ENCODE data around the gene C1QTNF12. TPM values are rescaled to one million over a fixed set of nuclear protein-coding genes. Genes with fewer than 3 reads are reported as not detected.

C1QTNF12 gene
- polyA plus RNA-seq, 1 experiment = 0.21 TPM

DNA sequence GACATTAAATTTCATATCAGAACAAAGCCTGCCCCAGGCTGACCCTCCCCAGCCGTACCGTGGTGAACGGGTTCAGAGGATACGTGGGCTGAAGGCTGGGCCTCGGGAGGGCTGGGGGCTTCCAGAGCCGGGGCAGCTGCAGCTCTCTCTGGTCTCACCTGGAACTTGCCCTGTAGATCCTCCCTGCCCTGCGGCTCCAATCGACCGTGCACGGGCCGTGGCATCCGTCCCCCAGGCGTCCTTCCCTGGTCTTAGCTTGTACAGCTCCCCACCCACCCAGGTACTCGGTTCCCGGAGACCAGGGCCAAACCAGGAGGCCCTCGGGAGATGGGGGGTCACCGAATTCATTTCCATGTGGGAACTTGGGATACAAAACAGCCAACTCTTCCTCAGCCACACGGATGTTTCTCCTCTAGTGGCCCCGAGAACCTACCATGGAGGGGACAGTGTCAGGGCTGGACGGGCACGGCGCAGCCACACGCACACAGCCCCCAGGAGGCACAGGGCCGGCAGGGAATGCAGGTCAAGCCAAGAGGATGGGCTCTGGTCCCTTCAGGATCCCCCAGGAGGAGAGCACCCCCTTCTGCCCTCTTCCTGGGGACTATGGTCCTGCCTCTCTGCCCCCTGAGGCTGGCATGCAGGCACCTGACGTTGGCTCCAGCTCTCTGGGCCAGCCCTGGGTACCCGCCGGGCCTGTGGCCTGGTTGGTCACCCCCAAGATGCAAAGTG lies 11.3 kb downstream of the C1QTNF12 start:
- H3K27me3 ChIP-seq (ENCODE audit: control insufficient read depth, insufficient read depth, low read length) = no peaks in the 10 kb centered on the region
- no peak overlapping the region for H3K4me3 ChIP-seq (ENCODE audit: low read depth, low read length)
- TF ChIP-seq, protein P1, sequence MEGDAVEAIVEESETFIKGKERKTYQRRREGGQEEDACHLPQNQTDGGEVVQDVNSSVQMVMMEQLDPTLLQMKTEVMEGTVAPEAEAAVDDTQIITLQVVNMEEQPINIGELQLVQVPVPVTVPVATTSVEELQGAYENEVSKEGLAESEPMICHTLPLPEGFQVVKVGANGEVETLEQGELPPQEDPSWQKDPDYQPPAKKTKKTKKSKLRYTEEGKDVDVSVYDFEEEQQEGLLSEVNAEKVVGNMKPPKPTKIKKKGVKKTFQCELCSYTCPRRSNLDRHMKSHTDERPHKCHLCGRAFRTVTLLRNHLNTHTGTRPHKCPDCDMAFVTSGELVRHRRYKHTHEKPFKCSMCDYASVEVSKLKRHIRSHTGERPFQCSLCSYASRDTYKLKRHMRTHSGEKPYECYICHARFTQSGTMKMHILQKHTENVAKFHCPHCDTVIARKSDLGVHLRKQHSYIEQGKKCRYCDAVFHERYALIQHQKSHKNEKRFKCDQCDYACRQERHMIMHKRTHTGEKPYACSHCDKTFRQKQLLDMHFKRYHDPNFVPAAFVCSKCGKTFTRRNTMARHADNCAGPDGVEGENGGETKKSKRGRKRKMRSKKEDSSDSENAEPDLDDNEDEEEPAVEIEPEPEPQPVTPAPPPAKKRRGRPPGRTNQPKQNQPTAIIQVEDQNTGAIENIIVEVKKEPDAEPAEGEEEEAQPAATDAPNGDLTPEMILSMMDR (IDR thresholded peaks at IDR 0.05; ENCODE audit: low read depth, low read length) = no peak
- no peak overlapping the region for H3K27ac ChIP-seq (ENCODE audit: low read depth, low read length)
- DNase-seq (ENCODE audit: low read depth, low spot score) = no peak
- H3K9me3 ChIP-seq (ENCODE audit: control insufficient read depth, insufficient read depth, low read length) = peaks cover 21% of the 10 kb centered on the region
- ChIA-PET POLR2A (no interaction called here), CTCF (no interaction called here)

- Histone ChIP-seq H3K27ac (ENCODE audit: low read depth, low read length) (no peak overlapping the region), H3K9me3 (ENCODE audit: control insufficient read depth, insufficient read depth, low read length) (peaks cover 21% of the 10 kb centered on the region), H3K4me3 (ENCODE audit: low read depth, low read length) (no peak overlapping the region), H3K27me3 (ENCODE audit: control insufficient read depth, insufficient read depth, low read length) (no peaks in the 10 kb centered on the region)
- TF ChIP-seq, protein P1 (IDR thresholded peaks at IDR 0.05; ENCODE audit: low read depth, low read length) = no peak
- DNase-seq (ENCODE audit: low read depth, low spot score) = no peak
- ChIA-PET POLR2A (no interaction called here), CTCF (no interaction called here)
Measured at GRCh38 chr1:1234180-1234808, 12.2 kb downstream of the C1QTNF12 start.

GRCh38 chr1:1233567-1233892 lies 13.0 kb downstream of the C1QTNF12 start:
- CTCF ChIA-PET = no interaction called here
- H3K27me3 ChIP-seq (ENCODE audit: control insufficient read depth, insufficient read depth, low read length) = no peaks in the 10 kb centered on the region

GRCh38 chr1:1232796-1233566 lies 13.5 kb downstream of the C1QTNF12 start:
- no peaks in the 10 kb centered on the region for H3K27me3 ChIP-seq (ENCODE audit: control insufficient read depth, insufficient read depth, low read length)
- H3K4me3 ChIP-seq (ENCODE audit: low read depth, low read length) = no peak overlapping the region
- H3K27ac ChIP-seq (ENCODE audit: low read depth, low read length) = no peak overlapping the region
- ChIA-PET CTCF (no interaction called here), POLR2A (no interaction called here)
- TF ChIP-seq, protein P1 (IDR thresholded peaks at IDR 0.05; ENCODE audit: low read depth, low read length) = no peak
- DNase-seq (ENCODE audit: low read depth, low spot score) = no peak
- peaks cover 21% of the 10 kb centered on the region for H3K9me3 ChIP-seq (ENCODE audit: control insufficient read depth, insufficient read depth, low read length)

More at GRCh38 chr1:1233567-1233892, 13.0 kb downstream of the C1QTNF12 start:
- TF ChIP-seq, protein P1 (IDR thresholded peaks at IDR 0.05; ENCODE audit: low read depth, low read length) = no peak
- Histone ChIP-seq H3K27ac (ENCODE audit: low read depth, low read length) (no peak overlapping the region), H3K4me3 (ENCODE audit: low read depth, low read length) (no peak overlapping the region), H3K9me3 (ENCODE audit: control insufficient read depth, insufficient read depth, low read length) (peaks cover 21% of the 10 kb centered on the region)
- no peak for DNase-seq (ENCODE audit: low read depth, low spot score)
- POLR2A ChIA-PET = no interaction called here
